AG09319 (cell line): ENCODE data around the gene TTYH3.
A peak's percentile ranks its signal among the peaks of the same experiment; 100 is the strongest.

Experiments used
- DNase-seq: peaks from one replicate; pipeline ENCODE4 v3.0.0-alpha.2; 2010; ENCODE audit warnings: low read depth; ENCODE audit errors: extremely low read depth
- CTCF ChIP-seq: IDR thresholded peaks from 2 replicates; pipeline ENCODE4 v1.5.1; 2011; ENCODE audit warnings: low read depth, mild to moderate bottlenecking, inconsistent platforms, low read length, moderate library complexity

Gene TTYH3

GRCh38 chr7:2639181-2639681 lies 7.4 kb downstream of the TTYH3 start:
- no peak for TF ChIP-seq CTCF
- DNase-seq: no peak

- no peak for DNase-seq
- TF ChIP-seq CTCF: no peak
Measured at GRCh38 chr7:2639695-2640481, 8.1 kb downstream of the TTYH3 start.

- no peak for TF ChIP-seq CTCF
- DNase-seq: no peak
Measured at GRCh38 chr7:2640482-2640830, 8.7 kb downstream of the TTYH3 start.

GRCh38 chr7:2640846-2641316 lies 9.1 kb downstream of the TTYH3 start:
- DNase-seq: no peak
- TF ChIP-seq CTCF: no peak

- DNase-seq: peak; percentile 91
- TF ChIP-seq CTCF: no peak
Measured at GRCh38 chr7:2641406-2642393, 9.9 kb downstream of the TTYH3 start.

GRCh38 chr7:2643386-2644219 lies 11.8 kb downstream of the TTYH3 start:
- peak; percentile 0 for TF ChIP-seq CTCF

More at GRCh38 chr7:2643386-2644219, 11.8 kb downstream of the TTYH3 start:
- DNase-seq: no peak
